Hepatic stellate cell (primary cell): ENCODE results near the gene MORC2.

Source experiments
- DNase-seq: peaks from one replicate; pipeline ENCODE4 v3.0.0; 2011; ENCODE audit warnings: low spot score

MORC2 gene

DNA sequence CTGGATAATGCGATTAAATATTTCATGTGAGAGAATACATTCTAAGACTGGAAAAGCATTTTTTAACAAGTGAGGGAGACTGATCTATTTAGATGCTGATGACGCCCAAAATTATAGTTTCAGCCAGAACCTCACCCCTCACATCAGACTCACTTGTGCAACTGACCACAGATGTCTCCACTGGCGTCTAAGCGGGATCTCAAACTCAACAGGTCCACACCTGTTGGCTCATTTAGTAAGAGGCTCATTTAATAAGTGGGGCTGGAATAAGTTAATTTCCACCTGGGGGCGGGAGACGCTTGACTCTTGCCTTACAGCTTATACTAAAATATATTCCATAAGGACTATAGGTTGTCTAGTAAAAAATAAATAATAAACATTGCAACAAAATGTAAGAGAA is 47.5 kb downstream of the MORC2 start:
- DNase-seq, result no peak

GRCh38 chr22:30920407-30920806 is 48.2 kb downstream of the MORC2 start:
- peak; percentile 71 for DNase-seq

- no peak for DNase-seq
Measured at GRCh38 chr22:30919973-30920372, 48.6 kb downstream of the MORC2 start.

GRCh38 chr22:30918761-30919160 is 49.8 kb downstream of the MORC2 start:
- no peak for DNase-seq

GRCh38 chr22:30910358-30910757 is 58.2 kb downstream of the MORC2 start:
- DNase-seq, result no peak

DNA sequence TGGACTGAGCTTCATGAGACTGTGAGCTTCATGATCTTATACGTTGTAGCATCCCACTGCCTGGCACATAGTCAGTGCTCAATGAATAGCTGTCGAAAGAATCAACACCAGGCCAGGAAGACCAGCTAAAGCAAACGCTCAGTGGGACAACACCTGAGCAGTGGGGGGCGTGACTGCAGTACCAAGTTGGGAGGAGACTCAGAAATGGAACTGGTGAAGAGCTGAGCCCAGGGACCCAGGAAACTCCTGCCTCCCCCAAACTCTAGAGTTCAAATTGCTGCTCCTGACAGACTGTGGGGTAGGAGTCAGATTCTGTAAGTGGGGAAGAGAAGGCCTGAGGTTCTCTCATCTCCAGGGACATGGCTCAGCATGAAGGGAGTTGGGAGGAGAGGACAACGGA is 59.3 kb downstream of the MORC2 start:
- DNase-seq, result no peak

GRCh38 chr22:30908051-30908461 is 60.5 kb downstream of the MORC2 start:
- DNase-seq, result no peak

DNA sequence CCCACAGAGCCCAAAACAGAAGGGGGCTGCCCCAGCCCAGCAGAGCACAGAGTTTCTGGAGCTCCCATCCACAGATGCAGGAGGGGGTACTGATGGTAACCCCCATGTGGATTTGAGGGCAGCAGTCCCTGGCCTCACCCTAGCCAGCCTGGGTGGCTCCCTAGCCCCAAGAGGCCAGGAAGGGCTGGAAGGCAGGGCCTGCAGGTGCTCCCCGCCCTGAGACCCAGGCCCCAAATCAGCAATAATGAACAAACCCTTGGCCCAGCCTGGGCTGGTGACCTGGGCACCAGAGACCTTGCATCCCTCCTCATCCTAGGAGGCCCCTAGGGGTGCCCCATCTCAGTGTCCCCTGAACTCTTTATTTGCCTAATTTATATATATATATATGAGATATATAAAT is 61.6 kb downstream of the MORC2 start:
- no peak for DNase-seq

GRCh38 chr22:30906411-30906810 is 62.2 kb downstream of the MORC2 start:
- DNase-seq, result no peak

- no peak for DNase-seq
Measured at GRCh38 chr22:30905696-30906341, 62.8 kb downstream of the MORC2 start.

GRCh38 chr22:30903876-30904460 is 64.6 kb downstream of the MORC2 start:
- no peak for DNase-seq

- no peak for DNase-seq
Measured at GRCh38 chr22:30902496-30903357, 65.8 kb downstream of the MORC2 start.

DNA sequence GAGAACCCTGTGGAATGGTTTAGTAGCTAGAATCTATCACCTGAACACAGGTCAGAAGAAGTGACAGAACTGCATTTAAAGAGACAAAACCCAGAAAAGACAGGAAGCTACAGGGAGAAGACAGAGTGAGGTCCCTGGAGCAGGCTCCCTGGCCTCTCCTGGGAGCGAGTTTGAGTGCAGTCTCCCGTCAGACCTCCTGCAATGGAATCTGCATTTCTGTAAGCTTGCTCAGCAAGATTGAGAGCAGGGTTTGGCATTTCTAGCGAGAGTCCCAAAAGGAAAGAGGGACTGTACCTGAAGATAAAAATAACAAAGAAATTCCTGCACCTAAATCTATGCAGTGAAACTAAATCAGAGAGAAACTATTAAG is 74.2 kb downstream of the MORC2 start:
- DNase-seq, result no peak

DNA sequence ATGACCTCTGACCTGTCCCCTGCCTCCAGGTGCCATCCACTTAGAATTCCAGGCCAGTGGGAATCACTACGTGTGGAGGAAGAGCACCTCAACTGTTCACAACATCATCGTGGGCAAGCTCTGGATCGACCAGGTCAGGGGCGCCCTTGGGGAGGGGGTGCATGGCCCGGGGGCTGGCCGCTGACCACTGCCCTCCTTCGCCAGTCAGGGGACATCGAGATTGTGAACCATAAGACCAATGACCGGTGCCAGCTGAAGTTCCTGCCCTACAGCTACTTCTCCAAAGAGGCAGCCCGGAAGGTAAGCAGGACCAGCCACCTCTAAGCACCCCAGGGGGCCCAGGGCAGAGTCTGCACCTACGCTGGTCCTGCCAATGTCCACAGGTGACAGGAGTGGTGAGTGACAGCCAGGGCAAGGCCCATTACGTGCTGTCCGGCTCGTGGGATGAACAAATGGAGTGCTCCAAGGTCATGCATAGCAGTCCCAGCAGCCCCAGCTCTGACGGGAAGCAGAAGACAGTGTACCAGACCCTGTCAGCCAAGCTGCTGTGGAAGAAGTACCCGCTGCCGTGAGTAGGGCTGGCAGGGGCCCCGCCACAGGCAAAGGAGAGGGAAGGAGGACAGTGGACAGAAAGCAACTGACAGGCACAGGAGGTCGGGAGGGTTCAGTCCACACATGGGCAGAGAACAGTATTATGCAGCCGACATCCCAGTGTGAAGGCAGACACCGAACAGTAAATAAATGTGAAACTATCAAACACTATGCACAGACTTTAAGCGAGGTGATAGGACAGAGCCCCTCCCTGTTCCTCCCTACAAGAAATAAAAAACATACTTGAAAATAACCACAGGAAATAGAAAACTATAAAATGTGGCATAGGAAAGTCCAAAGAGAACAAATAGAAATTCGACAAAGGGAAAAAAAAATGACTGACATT is 74.9 kb downstream of the MORC2 start:
- DNase-seq, result no peak

- DNase-seq, result no peak
Measured at GRCh38 chr22:30892731-30893221, 75.8 kb downstream of the MORC2 start.

GRCh38 chr22:30892286-30892685 is 76.3 kb downstream of the MORC2 start:
- no peak for DNase-seq

DNA sequence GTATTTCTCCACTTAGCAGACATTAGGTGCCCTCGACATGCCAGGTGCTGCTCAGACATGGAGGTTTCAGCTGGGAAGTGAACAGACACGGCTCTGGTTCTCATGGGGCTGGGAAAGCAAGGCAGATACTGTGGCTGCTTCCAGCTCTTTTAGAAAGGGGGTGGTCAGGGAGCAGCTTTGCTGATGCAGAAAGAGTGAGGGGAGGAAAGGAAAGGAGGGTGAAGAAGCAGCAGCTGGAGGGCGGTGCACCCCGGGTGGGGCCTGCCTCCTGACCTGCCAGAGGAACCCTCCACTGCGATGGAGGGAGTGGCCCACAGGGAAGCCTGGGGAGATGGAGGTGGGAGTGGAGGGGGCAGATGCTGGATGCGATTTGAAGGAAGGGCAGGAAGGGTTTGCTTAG is 76.8 kb downstream of the MORC2 start:
- no peak for DNase-seq

DNA sequence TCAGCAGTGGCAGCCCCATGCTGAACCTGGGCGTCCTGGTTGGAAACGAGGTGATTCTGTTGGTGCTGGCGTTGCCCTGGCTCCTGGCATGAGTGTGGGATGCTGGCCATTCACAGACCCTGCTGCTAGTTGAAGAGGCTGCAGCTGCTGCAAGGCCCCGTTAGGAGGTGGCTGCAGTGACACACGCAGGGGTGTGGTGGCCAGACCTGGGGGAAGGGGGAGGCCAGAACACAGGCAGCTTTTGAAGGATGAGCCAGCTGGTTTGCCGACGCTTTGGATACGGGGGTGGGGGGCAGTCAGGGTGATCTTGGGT is 77.2 kb downstream of the MORC2 start:
- DNase-seq, result no peak

DNA sequence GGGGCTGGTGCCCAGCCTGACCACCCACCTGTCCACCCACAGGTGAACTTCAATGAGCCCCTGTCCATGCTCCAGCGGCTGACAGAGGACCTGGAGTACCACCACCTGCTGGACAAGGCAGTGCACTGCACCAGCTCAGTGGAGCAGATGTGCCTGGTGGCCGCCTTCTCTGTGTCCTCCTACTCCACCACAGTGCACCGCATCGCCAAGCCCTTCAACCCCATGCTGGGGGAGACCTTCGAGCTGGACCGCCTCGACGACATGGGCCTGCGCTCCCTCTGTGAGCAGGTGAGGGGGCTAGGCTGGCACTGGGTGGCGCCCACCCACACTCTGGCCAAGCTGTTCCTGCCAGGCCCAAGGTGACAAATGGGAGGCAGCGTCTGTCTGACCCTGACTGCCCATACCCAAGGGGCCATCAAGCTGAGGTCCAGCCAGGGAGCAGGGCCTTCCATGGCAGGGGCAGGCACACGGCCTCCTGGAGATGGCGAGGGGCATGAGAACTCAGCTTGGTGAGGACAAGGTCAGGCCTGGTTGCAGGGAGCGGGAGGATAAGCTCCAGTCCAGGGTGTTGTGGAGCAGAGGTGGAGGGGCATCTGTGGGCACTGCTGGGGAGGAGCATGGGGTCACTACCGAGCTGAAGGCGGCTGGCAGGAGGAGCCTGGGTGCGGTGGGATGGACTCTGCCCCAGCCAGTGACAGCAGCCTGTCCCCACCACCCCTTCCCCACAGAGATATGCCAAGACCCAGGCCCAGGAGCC is 77.7 kb downstream of the MORC2 start:
- peak; percentile 76 for DNase-seq

DNA sequence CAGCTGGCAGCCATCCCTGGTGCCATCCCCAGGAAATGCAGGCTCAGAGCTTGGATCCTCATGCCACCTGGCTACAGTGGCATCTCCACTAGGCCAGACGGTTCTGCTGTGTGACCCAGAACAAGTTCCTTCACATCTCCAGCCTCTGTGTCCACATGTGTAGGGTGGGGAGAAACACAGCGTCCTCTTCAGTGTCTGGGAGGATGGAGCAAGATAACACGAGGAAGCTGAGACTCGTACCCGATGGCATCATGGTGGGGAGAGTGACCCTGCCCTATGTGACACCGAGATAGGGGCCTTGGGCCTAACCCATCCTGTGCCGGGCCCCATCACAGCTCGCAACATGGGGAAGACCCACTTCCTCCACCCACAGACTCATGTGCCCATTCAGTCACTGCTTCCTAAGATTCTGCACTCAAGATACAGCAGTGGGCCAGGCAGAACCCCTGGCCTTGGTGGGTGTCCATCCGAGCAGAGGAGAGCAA is 78.5 kb downstream of the MORC2 start:
- DNase-seq, result no peak

GRCh38 chr22:30889268-30889995 is 79.1 kb downstream of the MORC2 start:
- no peak for DNase-seq
